B cell (primary cell): ENCODE data around the gene ABCC9.

Experiments
- CTCF ChIP-seq: fragments of 200-600 bp; IDR thresholded peaks from one replicate; pipeline ENCODE4 v1.8.0; 2022; ENCODE audit warnings: antibody characterized with exemption, mild to moderate bottlenecking
- EZH2 ChIP-seq: IDR thresholded peaks from 2 replicates; pipeline ENCODE4 v1.6.1; 2012; ENCODE audit warnings: borderline replicate concordance, low read depth, mild to moderate bottlenecking, moderate library complexity, low read length; ENCODE audit not compliant: insufficient read depth, poor library complexity, severe bottlenecking

GRCh38 chr12:21769307-21769706 is 171.9 kb downstream of the ABCC9 start:
- TF ChIP-seq CTCF (no peak), EZH2 (no peak)
